ENCODE results near the gene WDR70. TPM values are rescaled to one million over a fixed set of nuclear protein-coding genes. Genes with fewer than 3 reads are reported as not detected.

Gene WDR70
- total and polyA plus RNA-seq, 4 donors = 4.0 to 17.7 (median 14.5) TPM

Small RNAs within 50 kb of the gene (small RNA-seq; reads per million reads assigned to genes)
- gene RNU6-1190P (not detected), gene RNU6-484P (not detected)

Other genes with a start within 250 kb of the WDR70 start
- 10 to 100 TPM in 1 of 2 donors, 1 to 10 TPM in 1; 5.0 to 11.6 TPM for gene CPLANE1, start 129.9 kb upstream of the WDR70 start, total RNA-seq
- 1 to 10 TPM in 1 of 2 donors, under 1 TPM in 1; 0.75 to 2.6 TPM for gene CPLANE1, start 129.9 kb upstream of the WDR70 start, polyA plus RNA-seq
- 10 to 100 TPM; 13.1 to 29.6 TPM for gene NUP155, start 8.2 kb upstream of the WDR70 start, total RNA-seq
- 1 to 10 TPM; 2.9 to 3.0 TPM for gene NUP155, start 8.2 kb upstream of the WDR70 start, polyA plus RNA-seq

Measured in liver (tissue), 5 donors.